GM23338 (cell line): ENCODE measurements around the gene THAP8. TPM values are rescaled to one million over a fixed set of nuclear protein-coding genes. Genes with fewer than 3 reads are reported as not detected.

Source experiments
- ATAC-seq: fragments of 200-7000 bp; cut with Tn5 transposase; 3 replicates; pipeline ENCODE4 v1.9.1; 2020
- DNase-seq: peaks from one replicate; pipeline ENCODE4 v3.0.0-alpha.2; 2015; ENCODE audit warnings: low spot score
- H2AFZ ChIP-seq: fragments of 200-600 bp; sonication (generic); 2 replicates; pipeline ENCODE4 v1.8.0; 2016; ENCODE audit warnings: antibody characterized with exemption, mild to moderate bottlenecking, moderate library complexity
- H3F3A ChIP-seq: fragments of 200-600 bp; sonication (generic); replicated peaks from 2 replicates; pipeline ENCODE4 v1.8.0; 2017; ENCODE audit warnings: antibody characterized with exemption, mixed run types, low read depth
- H3K27ac ChIP-seq: fragments of 200-600 bp; sonication (generic); 2 replicates; pipeline ENCODE4 v1.6.1; 2016; ENCODE audit warnings: low read depth
- H3K27me3 ChIP-seq: fragments of 200-600 bp; sonication (generic); 2 replicates; pipeline ENCODE4 v1.8.0; 2016; ENCODE audit warnings: mild to moderate bottlenecking, mixed run types, moderate library complexity; ENCODE audit not compliant: insufficient read depth
- H3K36me3 ChIP-seq: fragments of 200-600 bp; sonication (generic); 2 replicates; pipeline ENCODE4 v1.8.0; 2016; ENCODE audit warnings: mild to moderate bottlenecking; ENCODE audit not compliant: insufficient read depth
- H3K4me1 ChIP-seq: fragments of 200-600 bp; sonication (generic); 2 replicates; pipeline ENCODE4 v1.8.0; 2016; ENCODE audit warnings: mild to moderate bottlenecking, moderate library complexity; ENCODE audit not compliant: insufficient read depth
- H3K4me2 ChIP-seq: fragments of 200-600 bp; sonication (generic); 2 replicates; pipeline ENCODE4 v1.7.1; 2017; ENCODE audit warnings: mixed run types
- H3K4me3 ChIP-seq: fragments of 200-600 bp; sonication (generic); 2 replicates; pipeline ENCODE4 v1.6.1; 2016; ENCODE audit warnings: mixed run types
- H3K79me2 ChIP-seq: fragments of 200-600 bp; sonication (generic); replicated peaks from 2 replicates; pipeline ENCODE4 v1.8.0; 2017; ENCODE audit warnings: mild to moderate bottlenecking; ENCODE audit not compliant: insufficient read depth
- H3K9me2 ChIP-seq: fragments of 200-600 bp; sonication (generic); 2 replicates; pipeline ENCODE4 v1.8.0; 2017; ENCODE audit not compliant: insufficient read depth
- H4K20me1 ChIP-seq: fragments of 200-600 bp; sonication (generic); replicated peaks from 2 replicates; pipeline ENCODE4 v1.8.0; 2017; ENCODE audit warnings: mild to moderate bottlenecking; ENCODE audit not compliant: insufficient read depth
- H3K27ac Mint-ChIP-seq: 2 replicates; pipeline ENCODE4 v1.8.0; 2020; ENCODE audit warnings: inconsistent platforms, mild to moderate bottlenecking, moderate library complexity, mixed read lengths
- H3K27me3 Mint-ChIP-seq: 3 replicates; pipeline ENCODE4 v1.8.0; 2022; ENCODE audit warnings: low read depth, mild to moderate bottlenecking, moderate library complexity, mixed read lengths, inconsistent platforms; ENCODE audit not compliant: insufficient read depth, poor library complexity
- H3K36me3 Mint-ChIP-seq: 3 replicates; pipeline ENCODE4 v1.8.0; 2021; ENCODE audit warnings: low read depth, mild to moderate bottlenecking, inconsistent platforms, moderate library complexity, mixed read lengths
- H3K4me1 Mint-ChIP-seq: 3 replicates; pipeline ENCODE4 v1.8.0; 2020; ENCODE audit warnings: mild to moderate bottlenecking, inconsistent platforms, mixed read lengths
- H3K4me3 Mint-ChIP-seq: 3 replicates; pipeline ENCODE4 v1.8.0; 2021; ENCODE audit warnings: moderate library complexity, mild to moderate bottlenecking, inconsistent platforms, mixed read lengths
- H3K9me3 Mint-ChIP-seq: 3 replicates; pipeline ENCODE4 v1.8.0; 2020; ENCODE audit warnings: moderate library complexity, mild to moderate bottlenecking, inconsistent platforms, mixed read lengths
- CREB1 ChIP-seq: fragments of 250-450 bp; sonication (Bioruptor Pico); IDR thresholded peaks from 2 replicates; pipeline ENCODE4 v1.5.0; 2020; ENCODE audit warnings: low read depth, mild to moderate bottlenecking, moderate library complexity
- CTCF ChIP-seq, 2 experiments: fragments of 200-600 bp in 1 of 2; sonication (generic) in 1 of 2; conservative IDR thresholded peaks; 2 replicates each; pipeline versions ENCODE4 v1.5.1 to v1.6.1; 2016 to 2017; ENCODE audit warnings: antibody characterized with exemption in 2 of 2, low read depth in 2 of 2, mild to moderate bottlenecking in 2 of 2, moderate library complexity in 1 of 2
- EZH2 ChIP-seq: fragments of 200-600 bp; sonication (generic); IDR thresholded peaks from one replicate; pipeline ENCODE4 v1.8.0; 2017; ENCODE audit warnings: antibody characterized with exemption, mild to moderate bottlenecking, low read depth; ENCODE audit not compliant: unreplicated experiment
- EZH2phosphoT487 ChIP-seq: fragments of 200-600 bp; sonication (generic); IDR thresholded peaks from one replicate; pipeline ENCODE4 v1.8.1; 2018; ENCODE audit warnings: antibody characterized with exemption; ENCODE audit not compliant: unreplicated experiment
- JUNB ChIP-seq: IDR thresholded peaks from one replicate; pipeline ENCODE4 v1.6.1; 2016; ENCODE audit warnings: antibody characterized with exemption; ENCODE audit not compliant: unreplicated experiment
- POLR2AphosphoS5 ChIP-seq: IDR thresholded peaks from 2 replicates; pipeline ENCODE4 v1.6.1; 2016; ENCODE audit warnings: antibody characterized with exemption, low read depth
- ZNF114 ChIP-seq: fragments of 250-450 bp; sonication (Bioruptor Pico); IDR thresholded peaks from 2 replicates; pipeline ENCODE4 v1.5.0; 2020; ENCODE audit warnings: mild to moderate bottlenecking, moderate library complexity
- ZNF331 ChIP-seq: fragments of 250-450 bp; sonication (Bioruptor Pico); IDR thresholded peaks from 2 replicates; pipeline ENCODE4 v1.5.0; 2020; ENCODE audit warnings: low read depth, mild to moderate bottlenecking, moderate library complexity
- polyA plus RNA-seq: library from polyadenylated mRNA; unstranded; fragments of >200 nt; fragmentation: Nextera tagmentation; extraction: Ambion mirVana; gene quantifications from 2 replicates; pipeline ENCODE4 v1.2.1, GENCODE V29; 2016
- total RNA-seq: library from RNA; depleted of rRNA; stranded (reverse); fragments of >200 nt; shearing (Covaris generic); gene quantifications from 2 replicates; pipeline ENCODE4 v1.2.3, GENCODE V29; 2014
- TF ChIP-seq, protein P1 (sequence below): IDR thresholded peaks from one replicate; pipeline ENCODE4 v1.6.1; 2018; ENCODE audit warnings: antibody characterized with exemption; ENCODE audit not compliant: unreplicated experiment
- TF ChIP-seq, protein P2 (sequence below): IDR thresholded peaks from 2 replicates; pipeline ENCODE4 v1.6.1; 2016; ENCODE audit warnings: antibody characterized with exemption

Gene THAP8
- total and polyA plus RNA-seq, 2 experiments from 2014 or later: 12.7 to 13.7 TPM

GRCh38 chr19:35996777-35997176, 57.3 kb downstream of the THAP8 start (continued):
- TF ChIP-seq, protein P1, sequence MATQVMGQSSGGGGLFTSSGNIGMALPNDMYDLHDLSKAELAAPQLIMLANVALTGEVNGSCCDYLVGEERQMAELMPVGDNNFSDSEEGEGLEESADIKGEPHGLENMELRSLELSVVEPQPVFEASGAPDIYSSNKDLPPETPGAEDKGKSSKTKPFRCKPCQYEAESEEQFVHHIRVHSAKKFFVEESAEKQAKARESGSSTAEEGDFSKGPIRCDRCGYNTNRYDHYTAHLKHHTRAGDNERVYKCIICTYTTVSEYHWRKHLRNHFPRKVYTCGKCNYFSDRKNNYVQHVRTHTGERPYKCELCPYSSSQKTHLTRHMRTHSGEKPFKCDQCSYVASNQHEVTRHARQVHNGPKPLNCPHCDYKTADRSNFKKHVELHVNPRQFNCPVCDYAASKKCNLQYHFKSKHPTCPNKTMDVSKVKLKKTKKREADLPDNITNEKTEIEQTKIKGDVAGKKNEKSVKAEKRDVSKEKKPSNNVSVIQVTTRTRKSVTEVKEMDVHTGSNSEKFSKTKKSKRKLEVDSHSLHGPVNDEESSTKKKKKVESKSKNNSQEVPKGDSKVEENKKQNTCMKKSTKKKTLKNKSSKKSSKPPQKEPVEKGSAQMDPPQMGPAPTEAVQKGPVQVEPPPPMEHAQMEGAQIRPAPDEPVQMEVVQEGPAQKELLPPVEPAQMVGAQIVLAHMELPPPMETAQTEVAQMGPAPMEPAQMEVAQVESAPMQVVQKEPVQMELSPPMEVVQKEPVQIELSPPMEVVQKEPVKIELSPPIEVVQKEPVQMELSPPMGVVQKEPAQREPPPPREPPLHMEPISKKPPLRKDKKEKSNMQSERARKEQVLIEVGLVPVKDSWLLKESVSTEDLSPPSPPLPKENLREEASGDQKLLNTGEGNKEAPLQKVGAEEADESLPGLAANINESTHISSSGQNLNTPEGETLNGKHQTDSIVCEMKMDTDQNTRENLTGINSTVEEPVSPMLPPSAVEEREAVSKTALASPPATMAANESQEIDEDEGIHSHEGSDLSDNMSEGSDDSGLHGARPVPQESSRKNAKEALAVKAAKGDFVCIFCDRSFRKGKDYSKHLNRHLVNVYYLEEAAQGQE: no peak
- no peak for TF ChIP-seq CREB1 (CRISPR knock-in tag)

GRCh38 chr19:35995048-35995993, 58.8 kb downstream of the THAP8 start, which contains the start of gene SDHAF1:
TSS of gene SDHAF1 (plus strand) at chr19:35995188. CDS start at chr19:35995275, 87 bp downstream.
- Histone ChIP-seq H2AFZ (peak within 1 kb of the TSS; percentile 64), H3K4me2 (peak within 1 kb of the TSS; percentile 95), H3K4me3 (peak within 1 kb of the TSS; percentile 91), H3K9me2 (no peaks in the 10 kb centered on the region), H3K27ac (no peak within 1 kb of the TSS), H3K27me3 (no peaks in the 10 kb centered on the region), H3K4me1 (peaks cover 9% of the 10 kb centered on the region; the same call in 1 of the 2 replicates), H3F3A (peaks cover 12% of the 10 kb centered on the region; the same call in 1 of the 2 replicates), H3K79me2 (peaks cover 13% of the 10 kb centered on the region; the same call in 1 of the 2 replicates), H4K20me1 (peaks cover 9% of the 10 kb centered on the region), H3K36me3 (no peaks in the 10 kb centered on the region)
- H3K9me3 Mint-ChIP-seq: no peaks in the 10 kb centered on the region; the same call in 2 of the 3 replicates
- H3K36me3 Mint-ChIP-seq: peaks cover 5% of the 10 kb centered on the region; the same call in 1 of the 3 replicates
- H3K4me3 Mint-ChIP-seq: peak within 1 kb of the TSS; percentile 89
- TF ChIP-seq ZNF331 (CRISPR knock-in tag): no peak
- no peak for TF ChIP-seq JUNB
- TF ChIP-seq ZNF114: no peak
- peak; percentile 88 for TF ChIP-seq POLR2AphosphoS5
- TF ChIP-seq, protein P1: no peak
- peak; percentile 86 for TF ChIP-seq CREB1 (CRISPR knock-in tag)
- TF ChIP-seq, protein P2, sequence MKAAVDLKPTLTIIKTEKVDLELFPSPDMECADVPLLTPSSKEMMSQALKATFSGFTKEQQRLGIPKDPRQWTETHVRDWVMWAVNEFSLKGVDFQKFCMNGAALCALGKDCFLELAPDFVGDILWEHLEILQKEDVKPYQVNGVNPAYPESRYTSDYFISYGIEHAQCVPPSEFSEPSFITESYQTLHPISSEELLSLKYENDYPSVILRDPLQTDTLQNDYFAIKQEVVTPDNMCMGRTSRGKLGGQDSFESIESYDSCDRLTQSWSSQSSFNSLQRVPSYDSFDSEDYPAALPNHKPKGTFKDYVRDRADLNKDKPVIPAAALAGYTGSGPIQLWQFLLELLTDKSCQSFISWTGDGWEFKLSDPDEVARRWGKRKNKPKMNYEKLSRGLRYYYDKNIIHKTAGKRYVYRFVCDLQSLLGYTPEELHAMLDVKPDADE: peak; percentile 78
- TF ChIP-seq EZH2phosphoT487: no peak
- peak in 1 of 2 experiments; percentile 43; a peak in 2 of 4 replicates for TF ChIP-seq CTCF (conservative IDR thresholded peaks at IDR 0.05; ENCODE audit: low read depth in 2 of 2)
- no peak for TF ChIP-seq EZH2
- peak within 1 kb of the TSS; percentile 95 for H3K27ac Mint-ChIP-seq
- peaks cover 14% of the 10 kb centered on the region; the same call in 2 of the 3 replicates for H3K4me1 Mint-ChIP-seq
- ATAC-seq (peak; percentile 81), DNase-seq (peak; percentile 98)
- peaks cover 7% of the 10 kb centered on the region for H3K27me3 Mint-ChIP-seq
